HFF-Myc (cell line): Measurements from ENCODE around the gene RGMB.

Experiments used
- DNase-seq: peaks from one replicate; pipeline ENCODE4 v3.0.0-alpha.2; 2011; ENCODE audit warnings: low read depth; ENCODE audit errors: extremely low read depth
- H3K4me3 ChIP-seq: replicated peaks from 2 replicates; pipeline ENCODE4 v1.5.1; 2011; ENCODE audit warnings: low read depth, mild to moderate bottlenecking, control low read depth, low read length
- CTCF ChIP-seq: IDR thresholded peaks from 2 replicates; pipeline ENCODE4 v1.5.1; 2012; ENCODE audit warnings: mild to moderate bottlenecking, low read depth, low read length, control low read depth; ENCODE audit errors: missing control alignments

Gene RGMB

GRCh38 chr5:98794001-98794400 lies 20.5 kb downstream of the RGMB start:
- no peak for TF ChIP-seq CTCF
- no peak for DNase-seq
- H3K4me3 ChIP-seq, result no peak overlapping the region

- no peak for TF ChIP-seq CTCF
- no peak for DNase-seq
- no peak overlapping the region for H3K4me3 ChIP-seq
Measured at GRCh38 chr5:98794414-98795080, 21.1 kb downstream of the RGMB start.

GRCh38 chr5:98795243-98795642 lies 21.8 kb downstream of the RGMB start:
- H3K4me3 ChIP-seq, result no peak overlapping the region
- DNase-seq, result no peak
- TF ChIP-seq CTCF, result no peak

- DNase-seq, result no peak
- TF ChIP-seq CTCF, result peak; percentile 72
- no peak overlapping the region for H3K4me3 ChIP-seq
Measured at GRCh38 chr5:98796197-98796972, 22.9 kb downstream of the RGMB start.

GRCh38 chr5:98798371-98798770 lies 24.9 kb downstream of the RGMB start:
- no peak for TF ChIP-seq CTCF
- no peak for DNase-seq
- no peak overlapping the region for H3K4me3 ChIP-seq

- no peak overlapping the region for H3K4me3 ChIP-seq
- no peak for TF ChIP-seq CTCF
- DNase-seq, result no peak
Measured at GRCh38 chr5:98798847-98799246, 25.4 kb downstream of the RGMB start.
